HFF-Myc (cell line): ENCODE measurements around the gene CDCA5.

Source experiments
- DNase-seq: peaks from one replicate; pipeline ENCODE4 v3.0.0-alpha.2; 2011; ENCODE audit warnings: low read depth; ENCODE audit errors: extremely low read depth
- H3K4me3 ChIP-seq: replicated peaks from 2 replicates; pipeline ENCODE4 v1.5.1; 2011; ENCODE audit warnings: low read depth, mild to moderate bottlenecking, control low read depth, low read length
- TF ChIP-seq, protein P1 (sequence below): IDR thresholded peaks from 2 replicates; pipeline ENCODE4 v1.5.1; 2012; ENCODE audit warnings: mild to moderate bottlenecking, low read depth, low read length, control low read depth; ENCODE audit errors: missing control alignments

The CDCA5 gene

GRCh38 chr11:65089621-65090020 lies 5.8 kb upstream of the CDCA5 start:
- no peak for DNase-seq
- TF ChIP-seq, protein P1, sequence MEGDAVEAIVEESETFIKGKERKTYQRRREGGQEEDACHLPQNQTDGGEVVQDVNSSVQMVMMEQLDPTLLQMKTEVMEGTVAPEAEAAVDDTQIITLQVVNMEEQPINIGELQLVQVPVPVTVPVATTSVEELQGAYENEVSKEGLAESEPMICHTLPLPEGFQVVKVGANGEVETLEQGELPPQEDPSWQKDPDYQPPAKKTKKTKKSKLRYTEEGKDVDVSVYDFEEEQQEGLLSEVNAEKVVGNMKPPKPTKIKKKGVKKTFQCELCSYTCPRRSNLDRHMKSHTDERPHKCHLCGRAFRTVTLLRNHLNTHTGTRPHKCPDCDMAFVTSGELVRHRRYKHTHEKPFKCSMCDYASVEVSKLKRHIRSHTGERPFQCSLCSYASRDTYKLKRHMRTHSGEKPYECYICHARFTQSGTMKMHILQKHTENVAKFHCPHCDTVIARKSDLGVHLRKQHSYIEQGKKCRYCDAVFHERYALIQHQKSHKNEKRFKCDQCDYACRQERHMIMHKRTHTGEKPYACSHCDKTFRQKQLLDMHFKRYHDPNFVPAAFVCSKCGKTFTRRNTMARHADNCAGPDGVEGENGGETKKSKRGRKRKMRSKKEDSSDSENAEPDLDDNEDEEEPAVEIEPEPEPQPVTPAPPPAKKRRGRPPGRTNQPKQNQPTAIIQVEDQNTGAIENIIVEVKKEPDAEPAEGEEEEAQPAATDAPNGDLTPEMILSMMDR: no peak
- H3K4me3 ChIP-seq: no peak overlapping the region

GRCh38 chr11:65087827-65088226 lies 4.0 kb upstream of the CDCA5 start:
- TF ChIP-seq, protein P1: no peak
- DNase-seq: no peak
- no peak overlapping the region for H3K4me3 ChIP-seq

DNA sequence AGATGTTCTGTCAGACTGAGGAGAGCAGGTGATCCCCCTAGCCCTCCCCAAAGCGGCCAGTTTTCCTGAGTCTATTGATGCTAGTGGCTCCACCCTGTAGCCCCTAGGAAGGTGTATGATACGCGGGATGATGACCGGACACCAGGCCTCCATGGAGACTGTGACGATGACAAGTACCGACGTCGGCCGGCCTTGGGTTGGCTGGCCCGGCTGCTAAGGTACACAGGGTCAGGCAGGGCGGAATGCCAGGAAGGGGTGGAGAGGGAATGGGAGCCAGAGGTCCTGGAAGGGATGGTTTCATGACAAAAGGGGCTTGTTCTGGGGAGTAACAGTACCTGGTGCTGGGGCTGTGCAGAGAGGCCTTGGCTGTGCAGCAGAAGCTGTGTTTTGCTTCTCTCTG lies 3.4 kb upstream of the CDCA5 start:
- TF ChIP-seq, protein P1: no peak
- DNase-seq: no peak
- no peak overlapping the region for H3K4me3 ChIP-seq

- H3K4me3 ChIP-seq: no peak overlapping the region
- TF ChIP-seq, protein P1: no peak
- DNase-seq: no peak
Measured at GRCh38 chr11:65086809-65087208, 3.0 kb upstream of the CDCA5 start.

DNA sequence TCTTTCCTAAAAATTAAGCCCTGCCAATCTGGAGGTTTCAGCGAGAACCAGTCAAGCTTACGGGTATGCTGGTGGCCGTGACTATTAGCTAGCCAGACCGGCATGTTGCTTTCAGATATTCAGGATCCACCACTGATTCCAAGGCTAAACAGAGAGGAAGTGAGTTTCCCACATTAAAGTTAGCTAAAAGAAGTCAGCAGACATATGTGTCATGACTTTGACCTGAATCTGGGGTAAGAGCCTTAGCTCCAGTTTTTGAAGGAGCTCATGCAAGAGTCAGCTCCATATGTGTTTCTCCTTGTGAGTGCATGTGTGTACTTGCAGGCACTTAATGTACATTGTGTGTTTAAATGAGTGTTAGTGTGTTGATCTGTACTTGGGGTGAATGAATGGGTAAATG lies 1.6 kb upstream of the CDCA5 start:
- H3K4me3 ChIP-seq: peak overlapping the region; percentile 72; the same call in 1 of the 2 replicates

DNA sequence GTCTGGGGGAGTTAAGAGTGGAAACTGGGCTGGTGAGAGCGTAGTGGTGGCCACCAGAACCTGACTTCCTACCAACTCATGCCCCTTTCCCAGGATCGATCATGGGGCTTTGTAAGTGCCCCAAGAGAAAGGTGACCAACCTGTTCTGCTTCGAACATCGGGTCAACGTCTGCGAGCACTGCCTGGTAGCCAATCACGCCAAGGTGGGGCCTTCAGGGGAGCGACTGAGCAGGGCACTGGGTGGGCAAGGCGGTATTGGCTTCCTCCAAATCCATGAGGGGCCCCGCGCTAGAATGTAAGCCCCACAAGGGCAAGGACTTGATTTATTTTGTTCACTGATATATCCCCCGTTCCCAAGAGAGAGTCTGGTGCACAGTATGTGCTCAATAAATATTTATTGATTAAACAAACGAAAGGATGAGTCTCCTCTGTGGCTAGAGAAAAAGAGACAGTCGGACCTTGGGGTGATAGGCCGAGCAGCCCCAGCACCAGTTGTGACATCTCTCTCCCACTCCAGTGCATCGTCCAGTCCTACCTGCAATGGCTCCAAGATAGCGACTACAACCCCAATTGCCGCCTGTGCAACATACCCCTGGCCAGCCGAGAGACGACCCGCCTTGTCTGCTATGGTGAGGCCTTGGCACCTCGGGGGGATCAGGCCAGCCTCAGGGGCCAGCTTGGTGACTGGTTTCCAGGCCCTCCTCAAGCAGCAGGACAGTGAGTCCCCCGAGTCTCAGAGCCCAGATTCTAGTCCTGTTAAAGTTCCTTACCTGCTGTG lies 947 bp upstream of the CDCA5 start:
- TF ChIP-seq, protein P1: no peak
- DNase-seq: no peak
- peak overlapping the region; percentile 72 for H3K4me3 ChIP-seq

More for the DNA sequence above, 1.6 kb upstream of the CDCA5 start:
- TF ChIP-seq, protein P1: no peak
- no peak for DNase-seq
